ENCODE measurements around the gene F13A1.

Gene F13A1

GRCh38 chr6:6319952-6320811, at the start of gene F13A1:
F13A1 (minus strand) TSS chr6:6320662; CDS start chr6:6318664, 1,998 bp downstream.
- DNase-seq: peak in 1 of 2 donors; percentile 54

DNA sequence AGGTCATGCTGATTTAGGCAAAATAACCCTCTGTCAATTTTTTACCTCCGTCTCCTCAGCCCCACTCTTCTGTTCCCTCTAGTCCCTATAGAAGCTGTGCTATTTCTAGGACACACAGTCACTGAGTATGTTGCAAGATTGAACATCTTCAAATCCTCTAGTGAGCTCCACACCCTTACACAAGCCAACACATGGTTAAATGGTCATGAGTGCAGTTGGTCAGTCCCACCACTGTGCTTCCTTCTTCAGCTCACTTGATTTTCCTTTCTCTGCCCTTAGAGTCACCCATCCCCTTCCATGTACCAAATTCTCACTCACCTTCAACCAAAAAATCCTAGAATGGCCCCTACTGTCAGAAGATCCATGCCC, 48.2 kb upstream of the F13A1 start:
- DNase-seq: no peak

GRCh38 chr6:6368040-6368683, 47.7 kb upstream of the F13A1 start:
- DNase-seq: no peak

DNA sequence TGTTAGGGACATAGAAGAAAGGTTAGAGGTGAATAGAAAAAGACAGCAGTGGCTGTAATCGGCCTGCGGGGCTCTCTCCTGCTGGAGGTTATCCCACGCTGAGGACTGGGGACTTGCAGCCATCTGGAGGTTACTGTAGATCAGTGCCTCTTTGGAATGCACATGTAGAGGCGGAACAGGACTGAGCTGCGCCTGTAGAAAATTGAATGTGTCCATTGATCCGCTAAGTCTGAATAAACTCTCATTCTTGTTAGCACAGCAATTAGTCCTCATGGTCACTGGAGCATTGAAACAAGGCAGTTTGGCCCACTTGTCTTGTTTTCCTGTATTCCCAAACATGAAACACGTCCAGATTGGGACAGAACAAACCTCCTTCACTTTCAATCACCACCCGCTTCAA, 46.3 kb upstream of the F13A1 start:
- no peak for DNase-seq

- DNase-seq: no peak
Measured at GRCh38 chr6:6365242-6365641, 44.8 kb upstream of the F13A1 start.

GRCh38 chr6:6362056-6362840, 41.8 kb upstream of the F13A1 start:
- peak in 1 of 2 donors; percentile 82 for DNase-seq

GRCh38 chr6:6357530-6357929, 37.1 kb upstream of the F13A1 start:
- DNase-seq: no peak

DNA sequence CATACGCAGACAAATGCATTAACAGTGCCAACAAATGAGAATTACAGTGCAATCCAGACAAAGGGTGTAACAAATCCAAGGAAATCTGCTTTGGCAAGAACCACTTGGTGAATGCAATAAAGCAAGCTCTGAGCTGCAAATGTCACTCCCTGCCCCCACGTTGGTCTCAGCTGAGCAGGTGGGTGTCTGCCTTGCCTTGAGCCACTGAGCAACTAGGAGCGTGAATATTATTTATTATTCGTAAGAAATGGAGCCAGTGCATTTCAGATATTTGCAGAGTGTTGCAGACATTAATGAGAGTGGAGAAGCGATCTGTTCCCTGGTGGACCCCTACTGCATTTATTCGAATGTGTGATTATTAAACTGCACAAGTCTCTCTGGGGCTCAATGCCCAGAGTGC, 36.6 kb upstream of the F13A1 start:
- no peak for DNase-seq

- no peak for DNase-seq
Measured at GRCh38 chr6:6352772-6353171, 32.3 kb upstream of the F13A1 start.

DNA sequence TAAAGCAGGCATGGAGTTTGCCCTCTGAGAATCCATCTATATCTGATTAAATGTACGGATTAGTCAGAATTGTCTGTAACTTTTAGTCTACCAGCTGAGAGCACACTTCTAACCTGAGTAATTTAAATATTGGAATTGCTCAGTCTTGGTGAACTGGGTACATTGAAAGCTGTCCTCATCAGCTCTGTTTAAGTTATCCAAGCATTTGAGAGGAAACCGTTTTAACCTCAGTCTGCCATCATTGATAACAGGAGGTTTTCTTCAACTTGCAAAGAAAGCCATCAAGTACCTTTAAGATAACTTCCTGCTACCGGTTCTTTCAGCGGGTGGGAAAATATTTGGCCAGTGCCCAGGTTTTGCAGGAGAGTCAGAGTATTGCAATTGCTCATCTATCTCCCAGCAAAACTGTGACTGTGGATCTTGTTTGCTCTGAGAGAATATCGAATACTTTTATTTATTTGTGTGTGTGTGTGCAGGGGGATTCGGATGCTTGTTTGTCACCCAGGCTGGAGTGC, 31.1 kb upstream of the F13A1 start:
- DNase-seq: peak in 1 of 2 donors; percentile 13

- DNase-seq: no peak
Measured at GRCh38 chr6:6350696-6351095, 30.2 kb upstream of the F13A1 start.

GRCh38 chr6:6348256-6348655, 27.8 kb upstream of the F13A1 start:
- no peak for DNase-seq

GRCh38 chr6:6346427-6347023, 26.1 kb upstream of the F13A1 start:
- no peak for DNase-seq

GRCh38 chr6:6333501-6333900, 13.0 kb upstream of the F13A1 start:
- peak in 1 of 2 donors; percentile 85 for DNase-seq

DNA sequence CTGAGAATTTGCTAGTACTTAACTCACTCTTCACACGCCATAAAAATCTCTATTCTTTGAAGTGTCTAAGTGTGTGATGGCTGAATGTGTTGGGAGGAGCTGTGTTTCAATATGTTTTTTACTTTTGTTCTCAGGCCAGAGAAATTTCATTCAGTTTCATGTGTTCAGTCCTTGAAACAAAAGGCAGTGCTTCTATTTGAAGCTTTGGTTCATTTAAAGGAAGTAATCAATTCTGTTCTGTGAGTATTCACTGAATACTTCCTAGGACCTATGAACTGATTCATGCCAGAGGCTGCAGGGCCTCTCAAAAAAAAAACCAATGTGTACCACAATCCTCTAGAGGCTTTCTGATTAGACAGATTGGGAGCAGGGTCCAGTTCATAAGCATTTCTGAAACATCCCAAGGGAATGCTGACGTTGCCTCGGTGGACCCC, 12.4 kb upstream of the F13A1 start:
- no peak for DNase-seq

GRCh38 chr6:6331946-6332601, 11.6 kb upstream of the F13A1 start:
- peak in 1 of 2 donors; percentile 71 for DNase-seq

- no peak for DNase-seq
Measured at GRCh38 chr6:6331393-6331792, 10.9 kb upstream of the F13A1 start.

DNA sequence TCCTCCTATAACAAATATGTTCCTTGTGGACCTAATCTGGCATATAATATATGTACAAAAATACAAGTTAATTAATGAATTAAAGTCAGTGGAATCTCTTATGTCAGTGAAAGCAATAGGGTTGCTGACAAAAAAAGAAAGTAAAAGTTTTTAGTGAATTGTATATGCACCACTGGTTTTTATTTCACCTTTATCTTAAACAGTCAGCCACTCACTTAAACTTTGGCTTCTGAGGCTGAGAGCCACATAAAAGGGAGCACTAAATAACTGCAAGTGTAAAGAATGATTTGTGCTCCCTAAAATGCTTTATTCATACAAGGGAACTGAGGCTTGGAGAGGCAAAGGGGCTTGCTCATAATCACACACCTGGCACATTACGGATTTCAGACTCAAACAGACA, 9.9 kb upstream of the F13A1 start:
- DNase-seq: no peak

- no peak for DNase-seq
Measured at GRCh38 chr6:6328451-6328850, 8.0 kb upstream of the F13A1 start.

GRCh38 chr6:6323352-6323751, 2.9 kb upstream of the F13A1 start:
- no peak for DNase-seq

- DNase-seq: no peak
Measured at GRCh38 chr6:6320901-6321300, 439 bp upstream of the F13A1 start.

All from bone marrow (tissue), 2 donors.